Keratinocyte (primary cell): ENCODE results near the gene PRKAR1B. TPM values are rescaled to one million over a fixed set of nuclear protein-coding genes. Genes with fewer than 3 reads are reported as not detected.

ENCODE experiments used
- DNase-seq: peaks from one replicate; pipeline ENCODE4 v3.0.0-alpha.2; 2011; ENCODE audit warnings: low read depth, missing footprints, low spot score
- FAIRE-seq: peaks from 2 replicates; lab custom pipeline; 2011; peaks lifted over from hg19 to GRCh38; lab: Jason Lieb, UNC
- H2AFZ ChIP-seq: 2 replicates; pipeline ENCODE4 v1.6.0; 2012; ENCODE audit warnings: low read length, control low read depth, inconsistent platforms; ENCODE audit not compliant: control insufficient read depth
- H3K27ac ChIP-seq: 2 replicates; pipeline ENCODE4 v1.5.1; 2011; ENCODE audit warnings: low read length; ENCODE audit not compliant: control insufficient read depth, insufficient read depth
- H3K27me3 ChIP-seq: 3 replicates; pipeline ENCODE4 v1.6.0; 2011; ENCODE audit warnings: low read length; ENCODE audit not compliant: control insufficient read depth, insufficient read depth; ENCODE audit errors: extremely low read depth
- H3K36me3 ChIP-seq, 2 experiments: 2 replicates in 1 of 2; 3 replicates in 1 of 2; pipeline ENCODE4 v1.5.1; 2011; ENCODE audit warnings: low read length in 2 of 2, mild to moderate bottlenecking in 1 of 2; ENCODE audit not compliant: control insufficient read depth in 2 of 2, insufficient read depth in 2 of 2; ENCODE audit errors: extremely low read depth in 1 of 2
- H3K4me1 ChIP-seq: 3 replicates; pipeline ENCODE4 v1.5.1; 2011; ENCODE audit warnings: low read length; ENCODE audit not compliant: control insufficient read depth, insufficient read depth; ENCODE audit errors: extremely low read depth
- H3K4me2 ChIP-seq: 3 replicates; pipeline ENCODE4 v1.6.0; 2011; ENCODE audit warnings: low read depth, low read length; ENCODE audit not compliant: control insufficient read depth, insufficient read depth; ENCODE audit errors: extremely low read depth
- H3K4me3 ChIP-seq, 3 experiments: fragments of 200-600 bp in 1 of 3; sonication (generic) in 1 of 3; 2 replicates in 2 of 3; 3 replicates in 1 of 3; pipeline ENCODE4 v1.5.1; 2011 to 2016; ENCODE audit warnings: low read length in 3 of 3, mild to moderate bottlenecking in 3 of 3, control low read depth in 2 of 3, inconsistent platforms in 1 of 3, low read depth in 1 of 3, mixed read lengths in 1 of 3, mixed run types in 1 of 3, moderate library complexity in 1 of 3; ENCODE audit not compliant: control insufficient read depth in 2 of 3, insufficient read depth in 2 of 3; ENCODE audit errors: extremely low read depth in 1 of 3
- H3K79me2 ChIP-seq: 2 replicates; pipeline ENCODE4 v1.6.0; 2012; ENCODE audit warnings: low read length; ENCODE audit not compliant: control insufficient read depth, insufficient read depth
- H3K9ac ChIP-seq: 3 replicates; pipeline ENCODE4 v1.6.0; 2011; ENCODE audit warnings: low read length; ENCODE audit not compliant: control insufficient read depth, insufficient read depth; ENCODE audit errors: extremely low read depth
- H3K9me1 ChIP-seq: 3 replicates; pipeline ENCODE4 v1.6.0; 2011; ENCODE audit warnings: low read length; ENCODE audit not compliant: control insufficient read depth, insufficient read depth; ENCODE audit errors: extremely low read depth
- H3K9me3 ChIP-seq: 2 replicates; pipeline ENCODE4 v1.5.1; 2012; ENCODE audit warnings: low read depth, low read length; ENCODE audit not compliant: control insufficient read depth
- H4K20me1 ChIP-seq: 3 replicates; pipeline ENCODE4 v1.6.0; 2011; ENCODE audit warnings: low read length; ENCODE audit not compliant: control insufficient read depth, insufficient read depth; ENCODE audit errors: extremely low read depth
- CTCF ChIP-seq, 3 experiments: IDR thresholded peaks in 1 of 3; conservative IDR thresholded peaks in 1 of 3; optimal IDR thresholded peaks in 1 of 3; 2 replicates in 2 of 3; 3 replicates in 1 of 3; pipeline versions ENCODE3 to v1.5.1; 2011; ENCODE audit warnings: low read length in 3 of 3, mild to moderate bottlenecking in 3 of 3, moderate library complexity in 2 of 3, control low read depth in 1 of 3, inconsistent platforms in 1 of 3; ENCODE audit not compliant: insufficient read depth in 2 of 3; ENCODE audit errors: extremely low read depth in 1 of 3
- EZH2 ChIP-seq: IDR thresholded peaks from one replicate; pipeline ENCODE4 v1.6.1; 2012; ENCODE audit warnings: inconsistent platforms, mild to moderate bottlenecking, low read length, moderate library complexity
- dilution Hi-C: fragments of 300-500 bp; cut with MboI; formaldehyde crosslinking; loops from one replicate; pipeline ENCODE4 v1.7.0; 2020; ENCODE audit warnings: low sequenced_read_pairs; ENCODE audit not compliant: extremely low pct_ligation_motif_present
- polyA plus RNA-seq, 5 experiments: library from polyadenylated mRNA; depleted of rRNA in 3 of 5; stranded (reverse) in 3 of 5; stranded (forward) in 1 of 5; unstranded in 1 of 5; fragments of >200 nt; gene quantifications; 1 replicate in 1 of 5; 2 replicates in 3 of 5; 3 replicates in 1 of 5; pipeline versions ENCODE4 v1.2.1 to v1.2.3, GENCODE V29; 2011 to 2012; ENCODE audit warnings: missing spikeins in 2 of 5, low read depth in 1 of 5, low replicate concordance in 1 of 5

PRKAR1B gene
- polyA plus RNA-seq, 1 donor (not counting 4 experiments of a cell fraction or from before 2014, with no cell fraction given): 10.8 TPM

GRCh38 chr7:724298-724697 is 2.8 kb downstream of the PRKAR1B start:
- Histone ChIP-seq H3K9ac (no peak overlapping the region), H3K9me1 (no peaks in the 10 kb centered on the region), H3K4me2 (no peak overlapping the region), H3K27me3 (no peaks in the 10 kb centered on the region), H3K4me3 (no peak overlapping the region), H3K27ac (no peak overlapping the region), H3K4me1 (peaks cover 18% of the 10 kb centered on the region), H4K20me1 (peaks cover 2% of the 10 kb centered on the region), H3K79me2 (peaks cover 19% of the 10 kb centered on the region), H3K9me3 (peaks cover 8% of the 10 kb centered on the region), H3K36me3 (peaks cover 2 to 11% of the 10 kb centered on the region in 2 experiments), H2AFZ (no peak overlapping the region)
- DNase-seq (no peak), FAIRE-seq (no peak)
- dilution Hi-C loops: no loop called here
- no peak for TF ChIP-seq CTCF (optimal IDR thresholded peaks at IDR 0.05 in 1 of 3, IDR thresholded peaks at IDR 0.05 in 1 of 3, conservative IDR thresholded peaks at IDR 0.05 in 1 of 3; ENCODE audit: extremely low read depth in 1 of 3, insufficient read depth in 2 of 3, low read length in 3 of 3)
- TF ChIP-seq EZH2: no peak

- Histone ChIP-seq H3K36me3 (peaks cover 2 to 7% of the 10 kb centered on the region in 2 experiments), H3K4me1 (peaks cover 18% of the 10 kb centered on the region), H3K4me3 (no peak overlapping the region), H2AFZ (no peak overlapping the region), H3K9me1 (no peaks in the 10 kb centered on the region), H3K27ac (no peak overlapping the region), H3K27me3 (no peaks in the 10 kb centered on the region), H4K20me1 (peaks cover 2% of the 10 kb centered on the region), H3K4me2 (no peak overlapping the region), H3K9me3 (peaks cover 8% of the 10 kb centered on the region), H3K9ac (no peak overlapping the region), H3K79me2 (peaks cover 14% of the 10 kb centered on the region)
- dilution Hi-C loops: no loop called here
- no peak for TF ChIP-seq CTCF (optimal IDR thresholded peaks at IDR 0.05 in 1 of 3, IDR thresholded peaks at IDR 0.05 in 1 of 3, conservative IDR thresholded peaks at IDR 0.05 in 1 of 3; ENCODE audit: extremely low read depth in 1 of 3, insufficient read depth in 2 of 3, low read length in 3 of 3)
- TF ChIP-seq EZH2: no peak
- DNase-seq: no peak
- FAIRE-seq: no peak
These were observed 3.5 kb downstream of the PRKAR1B start for GRCh38 chr7:723541-723940.
